ENCODE results near the gene ENTHD1.

DNA sequence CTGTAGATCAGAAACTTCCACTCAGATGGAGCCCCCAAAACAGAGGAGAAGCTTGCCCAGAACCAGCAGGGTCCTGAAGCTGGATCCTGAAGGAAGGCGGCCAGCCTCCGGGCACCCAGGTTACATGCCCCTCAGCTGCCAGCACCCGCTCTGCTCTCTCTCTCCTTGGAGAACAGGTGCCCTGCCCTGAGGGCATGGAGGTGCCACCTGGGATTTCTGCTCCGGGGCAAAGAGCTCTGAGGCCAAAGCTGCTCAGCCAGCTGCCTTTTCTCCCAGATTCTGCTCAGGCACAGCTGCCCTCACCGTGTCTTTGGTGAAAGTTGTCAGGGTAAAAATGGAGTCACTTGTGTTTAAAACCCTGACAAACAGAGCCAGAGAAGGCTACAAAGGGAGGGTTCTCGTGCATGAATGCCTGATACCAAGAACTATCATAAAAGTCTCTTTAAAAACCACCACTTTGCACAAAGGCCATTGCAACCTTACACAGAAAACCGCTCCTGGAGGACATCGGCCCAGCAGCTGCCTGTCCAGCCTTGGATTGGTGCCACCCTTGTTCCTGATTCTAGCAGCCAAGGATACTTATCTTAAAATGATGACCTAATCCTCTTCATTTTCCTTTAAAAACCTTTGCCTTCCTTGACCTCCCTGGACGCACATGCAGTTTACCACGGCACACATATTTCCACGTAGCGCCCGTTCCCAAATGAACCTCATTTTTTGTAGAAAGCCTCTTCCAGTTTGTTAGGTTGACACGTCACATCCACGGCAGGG is 183.0 kb downstream of the ENTHD1 start:
- TF ChIP-seq, protein P1, sequence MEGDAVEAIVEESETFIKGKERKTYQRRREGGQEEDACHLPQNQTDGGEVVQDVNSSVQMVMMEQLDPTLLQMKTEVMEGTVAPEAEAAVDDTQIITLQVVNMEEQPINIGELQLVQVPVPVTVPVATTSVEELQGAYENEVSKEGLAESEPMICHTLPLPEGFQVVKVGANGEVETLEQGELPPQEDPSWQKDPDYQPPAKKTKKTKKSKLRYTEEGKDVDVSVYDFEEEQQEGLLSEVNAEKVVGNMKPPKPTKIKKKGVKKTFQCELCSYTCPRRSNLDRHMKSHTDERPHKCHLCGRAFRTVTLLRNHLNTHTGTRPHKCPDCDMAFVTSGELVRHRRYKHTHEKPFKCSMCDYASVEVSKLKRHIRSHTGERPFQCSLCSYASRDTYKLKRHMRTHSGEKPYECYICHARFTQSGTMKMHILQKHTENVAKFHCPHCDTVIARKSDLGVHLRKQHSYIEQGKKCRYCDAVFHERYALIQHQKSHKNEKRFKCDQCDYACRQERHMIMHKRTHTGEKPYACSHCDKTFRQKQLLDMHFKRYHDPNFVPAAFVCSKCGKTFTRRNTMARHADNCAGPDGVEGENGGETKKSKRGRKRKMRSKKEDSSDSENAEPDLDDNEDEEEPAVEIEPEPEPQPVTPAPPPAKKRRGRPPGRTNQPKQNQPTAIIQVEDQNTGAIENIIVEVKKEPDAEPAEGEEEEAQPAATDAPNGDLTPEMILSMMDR (IDR thresholded peaks at IDR 0.05; ENCODE audit: low read depth, low read length): no peak
- TF ChIP-seq POLR2A (IDR thresholded peaks at IDR 0.05; ENCODE audit: extremely low read depth, insufficient read length) (no peak), MYC (IDR thresholded peaks at IDR 0.05; ENCODE audit: low read depth, low read length) (no peak)
- TF ChIP-seq, protein P2, sequence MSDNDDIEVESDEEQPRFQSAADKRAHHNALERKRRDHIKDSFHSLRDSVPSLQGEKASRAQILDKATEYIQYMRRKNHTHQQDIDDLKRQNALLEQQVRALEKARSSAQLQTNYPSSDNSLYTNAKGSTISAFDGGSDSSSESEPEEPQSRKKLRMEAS (IDR thresholded peaks at IDR 0.05; ENCODE audit: low read depth, low read length): no peak

Data from NB4 (cell line).